SK-N-SH (cell line): ENCODE measurements around the gene PRC1. TPM values are rescaled to one million over a fixed set of nuclear protein-coding genes. Genes with fewer than 3 reads are reported as not detected.

Source experiments
- CTCF ChIA-PET: fragments of 300-600, 350-600 bp; formaldehyde crosslinking; extraction: SDS; loops from one replicate; lab custom pipeline; 2021; lab: Yijun Ruan, JAX
- POLR2A ChIA-PET: fragments of 350-600 bp; sonication (Branson Sonifier 250); formaldehyde crosslinking; extraction: SDS; loops from one replicate; lab custom pipeline; 2020; ENCODE audit warnings: antibody characterized with exemption, inconsistent platforms; lab: Yijun Ruan, JAX
- DNase-seq: peaks from one replicate; pipeline ENCODE4 v3.0.0; 2012
- H2AFZ ChIP-seq: fragments of 200-600 bp; sonication (generic); 2 replicates; pipeline ENCODE4 v1.8.1; 2016; ENCODE audit warnings: antibody characterized with exemption, mild to moderate bottlenecking, low read depth
- H3F3A ChIP-seq: fragments of 200-600 bp; sonication (generic); replicated peaks from 2 replicates; pipeline ENCODE3; 2016; ENCODE audit warnings: antibody characterized with exemption, mild to moderate bottlenecking; ENCODE audit not compliant: insufficient read depth
- H3K27ac ChIP-seq, 2 experiments: fragments of 200-500 bp in 1 of 2; fragments of 200-600 bp in 1 of 2; sonication (Bioruptor generic) in 1 of 2; sonication (generic), shearing (Covaris generic) in 1 of 2; 2 replicates each; pipeline versions ENCODE4 v1.5.1 to v1.6.1; 2014 to 2016; ENCODE audit warnings: low read depth in 2 of 2, inconsistent platforms in 1 of 2, low read length in 1 of 2, mild to moderate bottlenecking in 1 of 2, mixed read lengths in 1 of 2
- H3K27me3 ChIP-seq: fragments of 200-600 bp; sonication (generic), shearing (Covaris generic); 2 replicates; pipeline ENCODE4 v1.6.1; 2016; ENCODE audit warnings: mixed run types; ENCODE audit not compliant: insufficient read depth
- H3K36me3 ChIP-seq, 2 experiments: fragments of 200-500 bp in 1 of 2; fragments of 200-600 bp in 1 of 2; sonication (Bioruptor generic) in 1 of 2; sonication (generic) in 1 of 2; replicated peaks in 1 of 2; 2 replicates each; pipeline versions ENCODE3 to v1.5.1; 2014 to 2016; ENCODE audit warnings: low read length in 1 of 2, mild to moderate bottlenecking in 1 of 2; ENCODE audit not compliant: insufficient read depth in 2 of 2, control insufficient read depth in 1 of 2
- H3K4me1 ChIP-seq, 2 experiments: fragments of 200-500 bp in 1 of 2; fragments of 200-600 bp in 1 of 2; sonication (Bioruptor generic) in 1 of 2; sonication (generic), shearing (Covaris generic) in 1 of 2; 2 replicates each; pipeline versions ENCODE4 v1.5.1 to v1.6.1; 2014 to 2016; ENCODE audit warnings: low read depth in 1 of 2, low read length in 1 of 2, mixed run types in 1 of 2; ENCODE audit not compliant: insufficient read depth in 2 of 2, control insufficient read depth in 1 of 2
- H3K4me2 ChIP-seq: fragments of 200-600 bp; sonication (generic), shearing (Covaris generic); 2 replicates; pipeline ENCODE4 v1.6.1; 2017; ENCODE audit warnings: mixed run types
- H3K4me3 ChIP-seq, 2 experiments: fragments of 200-500 bp in 1 of 2; fragments of 200-600 bp in 1 of 2; sonication (Bioruptor generic) in 1 of 2; sonication (generic), shearing (Covaris generic) in 1 of 2; 2 replicates each; pipeline versions ENCODE4 v1.5.1 to v1.8.1; 2014 to 2016; ENCODE audit warnings: low read depth in 2 of 2, inconsistent platforms in 1 of 2, low read length in 1 of 2, mild to moderate bottlenecking in 1 of 2, mixed read lengths in 1 of 2, moderate library complexity in 1 of 2
- H3K79me2 ChIP-seq: fragments of 200-600 bp; sonication (generic); 2 replicates; pipeline ENCODE4 v1.8.1; 2017; ENCODE audit warnings: mild to moderate bottlenecking; ENCODE audit not compliant: insufficient read depth
- H3K9ac ChIP-seq: fragments of 200-600 bp; sonication (generic); 2 replicates; pipeline ENCODE4 v1.6.1; 2017; ENCODE audit warnings: mixed run types
- H3K9me2 ChIP-seq: fragments of 200-600 bp; sonication (generic); 2 replicates; pipeline ENCODE4 v1.6.1; 2017; ENCODE audit warnings: mixed run types
- H3K9me3 ChIP-seq: fragments of 200-600 bp; sonication (generic); 2 replicates; pipeline ENCODE4 v1.6.1; 2017; ENCODE audit warnings: mixed run types, mild to moderate bottlenecking, moderate library complexity
- H4K20me1 ChIP-seq: fragments of 200-600 bp; sonication (generic); 2 replicates; pipeline ENCODE4 v1.6.1; 2017; ENCODE audit warnings: mild to moderate bottlenecking, mixed run types; ENCODE audit not compliant: insufficient read depth
- CHD2 ChIP-seq: fragments of 150-350 bp; IDR thresholded peaks from 2 replicates; pipeline ENCODE4 v1.6.1; 2018; ENCODE audit warnings: low read length; ENCODE audit not compliant: partially characterized antibody
- CTCF ChIP-seq: fragments of 200-600 bp; sonication (generic); IDR thresholded peaks from 2 replicates; pipeline ENCODE4 v1.6.1; 2017; ENCODE audit warnings: antibody characterized with exemption, mild to moderate bottlenecking, moderate library complexity
- ELF1 ChIP-seq: IDR thresholded peaks from 2 replicates; pipeline ENCODE4 v1.4.0; 2012
- FOSL2 ChIP-seq: IDR thresholded peaks from 2 replicates; pipeline ENCODE4 v1.4.0; 2012; ENCODE audit warnings: low read depth, mild to moderate bottlenecking, moderate library complexity, borderline replicate concordance
- FOXJ3 ChIP-seq: sonication (generic); formaldehyde crosslinking; IDR thresholded peaks from 2 replicates; pipeline ENCODE4 v1.5.1; 2020; ENCODE audit warnings: mild to moderate bottlenecking, missing genetic modification reagents
- FOXM1 ChIP-seq: IDR thresholded peaks from 2 replicates; pipeline ENCODE4 v1.4.0; 2012; ENCODE audit warnings: low read depth, mild to moderate bottlenecking
- GABPA ChIP-seq: IDR thresholded peaks from 2 replicates; pipeline ENCODE4 v1.4.0; 2012; ENCODE audit warnings: low read depth, mild to moderate bottlenecking
- IRF3 ChIP-seq: fragments of 150-350 bp; IDR thresholded peaks from 2 replicates; pipeline ENCODE4 v1.6.1; 2016; ENCODE audit warnings: mild to moderate bottlenecking, low read depth, low read length
- JUND ChIP-seq: IDR thresholded peaks from 2 replicates; pipeline ENCODE4 v1.4.0; 2012
- MEF2A ChIP-seq: IDR thresholded peaks from 2 replicates; pipeline ENCODE4 v1.4.0; 2012; ENCODE audit warnings: low read depth, borderline replicate concordance
- MXI1 ChIP-seq: IDR thresholded peaks from 2 replicates; pipeline ENCODE4 v1.6.1; 2012; ENCODE audit warnings: mild to moderate bottlenecking, low read depth, low read length, improper control_type of control experiment
- POLR2AphosphoS5 ChIP-seq: IDR thresholded peaks from 2 replicates; pipeline ENCODE4 v1.6.1; 2012; ENCODE audit warnings: low read depth, low read length
- RAD21 ChIP-seq: IDR thresholded peaks from 2 replicates; pipeline ENCODE4 v1.6.1; 2012; ENCODE audit warnings: mild to moderate bottlenecking, low read length
- RCOR1 ChIP-seq: fragments of 150-350 bp; IDR thresholded peaks from 2 replicates; pipeline ENCODE4 v1.6.1; 2017; ENCODE audit warnings: antibody characterized with exemption, low read length
- RFX5 ChIP-seq: IDR thresholded peaks from 2 replicates; pipeline ENCODE4 v1.6.1; 2012; ENCODE audit warnings: mild to moderate bottlenecking, improper control_type of control experiment, low read length
- SIN3A ChIP-seq: IDR thresholded peaks from 2 replicates; pipeline ENCODE4 v1.6.1; 2012; ENCODE audit warnings: low read depth, mild to moderate bottlenecking, low read length, moderate library complexity, borderline replicate concordance
- TAF1 ChIP-seq: IDR thresholded peaks from 2 replicates; pipeline ENCODE4 v1.6.1; 2012; ENCODE audit warnings: low read depth, mild to moderate bottlenecking, low read length, moderate library complexity, borderline replicate concordance
- USF2 ChIP-seq: fragments of 150-350 bp; IDR thresholded peaks from 2 replicates; pipeline ENCODE4 v1.6.1; 2017; ENCODE audit warnings: antibody characterized with exemption, low read length, low read depth, borderline replicate concordance
- YY1 ChIP-seq: IDR thresholded peaks from 2 replicates; pipeline ENCODE4 v1.4.0; 2012; ENCODE audit warnings: low read depth, mild to moderate bottlenecking
- WGBS: methylation state at CpG from one replicate; pipeline ENCODE4 v1.1.6; 2017; ENCODE audit warnings: low lambda C conversion rate; 5-methylcytosine and 5-hydroxymethylcytosine counted together
- polyA plus RNA-seq, 3 experiments: library from polyadenylated mRNA; depleted of rRNA; stranded (reverse); fragments of >200 nt; gene quantifications; 2 replicates each; pipeline ENCODE4 v1.2.3, GENCODE V29; 2012
- TF ChIP-seq, protein P1 (sequence below): IDR thresholded peaks from 2 replicates; pipeline ENCODE4 v1.4.0; 2012; ENCODE audit warnings: low read depth
- TF ChIP-seq, protein P2 (sequence below): IDR thresholded peaks from 2 replicates; pipeline ENCODE4; 2012
- TF ChIP-seq, protein P3 (sequence below): IDR thresholded peaks from 2 replicates; pipeline ENCODE4 v1.4.0; 2012; ENCODE audit warnings: low read depth, borderline replicate concordance

PRC1 gene
- polyA plus RNA-seq, 1 of the 3 experiments (the other 2 are of a cell fraction): 125 TPM

GRCh38 chr15:90954712-90955623, 39.4 kb downstream of the PRC1 start, which contains the start of gene RCCD1:
Gene RCCD1 (plus strand): TSS chr15:90954884. CDS start chr15:90956735, 1,851 bp downstream.
- POLR2A ChIA-PET: interaction anchor here (0.6 to 2.6 kb wide), 8 partner anchors 12 to 95 kb away, joined by 3 to 23 read pairs (median 4); partner anchors contain the start of genes HDDC3 and UNC45A
- H3K4me2 ChIP-seq: peak within 1 kb of the TSS; percentile 86
- WGBS: 2% methylated on average over 26 of the region's 69 CpGs

More at GRCh38 chr15:90954712-90955623, 39.4 kb downstream of the PRC1 start, which contains the start of gene RCCD1:
- Histone ChIP-seq H3K9ac (peak within 1 kb of the TSS; percentile 94), H3K27me3 (no peaks in the 10 kb centered on the region), H3K9me3 (no peaks in the 10 kb centered on the region), H3K79me2 (peaks cover 30% of the 10 kb centered on the region), H3K36me3 (peaks cover 6 to 30% of the 10 kb centered on the region in 2 experiments), H3K9me2 (no peaks in the 10 kb centered on the region), H3F3A (peaks cover 12% of the 10 kb centered on the region), H3K27ac (peak within 1 kb of the TSS; percentile 85 to 88), H3K4me3 (peak within 1 kb of the TSS; percentile 76 to 81), H2AFZ (peak within 1 kb of the TSS; percentile 94), H4K20me1 (no peaks in the 10 kb centered on the region), H3K4me1 (peaks cover 0 to 23% of the 10 kb centered on the region in 2 experiments; a peak in 1 of 4 replicates)
- DNase-seq: peak; percentile 98
- peak; percentile 95; the same call in 1 of the 2 replicates for TF ChIP-seq SIN3A
- 0 out of 2 replicates have a peak, but pooled peaks have one; percentile 21 for TF ChIP-seq FOXJ3 (CRISPR knock-in tag)
- peak; percentile 92 for TF ChIP-seq MXI1
- 0 out of 2 replicates have a peak, but pooled peaks have one; percentile 16 for TF ChIP-seq IRF3
- peak; percentile 69 for TF ChIP-seq ELF1
- TF ChIP-seq RFX5: no peak
- TF ChIP-seq CTCF: no peak
- TF ChIP-seq JUND: 0 out of 2 replicates have a peak, but pooled peaks have one; percentile 5
- peak; percentile 32 for TF ChIP-seq GABPA
- TF ChIP-seq, protein P1, sequence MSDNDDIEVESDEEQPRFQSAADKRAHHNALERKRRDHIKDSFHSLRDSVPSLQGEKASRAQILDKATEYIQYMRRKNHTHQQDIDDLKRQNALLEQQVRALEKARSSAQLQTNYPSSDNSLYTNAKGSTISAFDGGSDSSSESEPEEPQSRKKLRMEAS: peak; percentile 83
- TF ChIP-seq, protein P2, sequence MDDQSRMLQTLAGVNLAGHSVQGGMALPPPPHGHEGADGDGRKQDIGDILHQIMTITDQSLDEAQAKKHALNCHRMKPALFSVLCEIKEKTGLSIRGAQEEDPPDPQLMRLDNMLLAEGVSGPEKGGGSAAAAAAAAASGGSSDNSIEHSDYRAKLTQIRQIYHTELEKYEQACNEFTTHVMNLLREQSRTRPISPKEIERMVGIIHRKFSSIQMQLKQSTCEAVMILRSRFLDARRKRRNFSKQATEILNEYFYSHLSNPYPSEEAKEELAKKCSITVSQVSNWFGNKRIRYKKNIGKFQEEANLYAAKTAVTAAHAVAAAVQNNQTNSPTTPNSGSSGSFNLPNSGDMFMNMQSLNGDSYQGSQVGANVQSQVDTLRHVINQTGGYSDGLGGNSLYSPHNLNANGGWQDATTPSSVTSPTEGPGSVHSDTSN: 0 out of 2 replicates have a peak, but pooled peaks have one; percentile 12
- peak; percentile 87; the same call in 1 of the 2 replicates for TF ChIP-seq POLR2AphosphoS5
- TF ChIP-seq RCOR1: no peak
- TF ChIP-seq TAF1: peak; percentile 49; the same call in 1 of the 2 replicates
- no peak for TF ChIP-seq RAD21
- no peak for TF ChIP-seq FOSL2
- no peak for TF ChIP-seq MEF2A
- TF ChIP-seq USF2: peak; percentile 92
- TF ChIP-seq, protein P3, sequence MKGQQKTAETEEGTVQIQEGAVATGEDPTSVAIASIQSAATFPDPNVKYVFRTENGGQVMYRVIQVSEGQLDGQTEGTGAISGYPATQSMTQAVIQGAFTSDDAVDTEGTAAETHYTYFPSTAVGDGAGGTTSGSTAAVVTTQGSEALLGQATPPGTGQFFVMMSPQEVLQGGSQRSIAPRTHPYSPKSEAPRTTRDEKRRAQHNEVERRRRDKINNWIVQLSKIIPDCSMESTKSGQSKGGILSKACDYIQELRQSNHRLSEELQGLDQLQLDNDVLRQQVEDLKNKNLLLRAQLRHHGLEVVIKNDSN: peak; percentile 97
- peak; percentile 98 for TF ChIP-seq FOXM1
- TF ChIP-seq CHD2: peak; percentile 50
- TF ChIP-seq YY1: no peak
- CTCF ChIA-PET: interaction anchor here (1.0 to 10.8 kb wide), 12 partner anchors 8 to 1122 kb away, joined by 3 to 186 read pairs (median 12); partner anchors contain the start of genes HDDC3 and UNC45A
